ENCODE measurements around the gene WDR1. TPM values are rescaled to one million over a fixed set of nuclear protein-coding genes. Genes with fewer than 3 reads are reported as not detected.

The WDR1 gene
- total RNA-seq, 1 experiment from 2014 or later: 258 TPM

- CTCF ChIA-PET: no interaction called here
- no peak for TF ChIP-seq EZH2 (IDR thresholded peaks at IDR 0.05; ENCODE audit: low read depth)
- TF ChIP-seq, protein P1, sequence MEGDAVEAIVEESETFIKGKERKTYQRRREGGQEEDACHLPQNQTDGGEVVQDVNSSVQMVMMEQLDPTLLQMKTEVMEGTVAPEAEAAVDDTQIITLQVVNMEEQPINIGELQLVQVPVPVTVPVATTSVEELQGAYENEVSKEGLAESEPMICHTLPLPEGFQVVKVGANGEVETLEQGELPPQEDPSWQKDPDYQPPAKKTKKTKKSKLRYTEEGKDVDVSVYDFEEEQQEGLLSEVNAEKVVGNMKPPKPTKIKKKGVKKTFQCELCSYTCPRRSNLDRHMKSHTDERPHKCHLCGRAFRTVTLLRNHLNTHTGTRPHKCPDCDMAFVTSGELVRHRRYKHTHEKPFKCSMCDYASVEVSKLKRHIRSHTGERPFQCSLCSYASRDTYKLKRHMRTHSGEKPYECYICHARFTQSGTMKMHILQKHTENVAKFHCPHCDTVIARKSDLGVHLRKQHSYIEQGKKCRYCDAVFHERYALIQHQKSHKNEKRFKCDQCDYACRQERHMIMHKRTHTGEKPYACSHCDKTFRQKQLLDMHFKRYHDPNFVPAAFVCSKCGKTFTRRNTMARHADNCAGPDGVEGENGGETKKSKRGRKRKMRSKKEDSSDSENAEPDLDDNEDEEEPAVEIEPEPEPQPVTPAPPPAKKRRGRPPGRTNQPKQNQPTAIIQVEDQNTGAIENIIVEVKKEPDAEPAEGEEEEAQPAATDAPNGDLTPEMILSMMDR (conservative IDR thresholded peaks at IDR 0.05): no peak
Measured at GRCh38 chr4:10041036-10041435, 75.6 kb downstream of the WDR1 start.

DNA sequence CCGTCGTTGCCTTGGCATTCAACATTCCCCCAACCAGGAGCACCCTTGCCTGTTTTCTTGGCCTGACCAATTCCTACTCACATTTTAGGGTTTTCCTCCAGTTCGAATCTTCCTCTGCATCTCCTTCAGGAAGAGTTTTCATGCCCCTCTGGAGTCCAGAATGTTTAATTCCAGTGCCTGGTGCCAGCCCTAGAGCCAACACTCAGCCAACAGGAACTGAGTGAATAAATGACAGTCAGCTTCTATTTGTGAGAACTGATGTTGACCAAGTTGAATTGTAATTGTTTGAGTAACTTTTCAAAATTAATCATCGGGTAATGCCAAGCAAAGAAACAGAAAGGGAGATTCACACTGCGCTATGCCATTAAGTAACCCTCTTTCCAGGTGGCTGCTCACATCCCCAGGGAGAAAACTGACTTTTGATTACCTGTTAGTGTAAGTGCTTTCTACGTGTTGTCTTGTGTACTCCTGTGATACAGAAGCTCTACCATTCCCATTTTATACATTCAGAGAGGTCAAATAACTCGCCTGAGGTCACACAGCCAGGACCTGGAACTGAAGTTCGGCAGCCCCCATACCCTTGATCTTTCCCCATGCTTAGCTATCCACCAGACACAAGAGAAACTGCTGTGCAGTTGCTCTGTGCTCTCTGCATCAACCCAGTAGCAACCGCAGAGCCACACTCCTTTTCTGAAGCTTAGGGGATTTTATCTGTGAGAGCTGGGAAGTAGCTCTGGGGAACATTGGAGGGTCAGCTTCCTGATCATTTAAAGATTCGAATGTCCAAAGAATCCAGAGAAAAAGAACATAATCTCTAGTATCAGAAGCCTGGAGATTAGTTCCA, 76.3 kb downstream of the WDR1 start:
- no peaks in the 10 kb centered on the region for H3K9me3 ChIP-seq (ENCODE audit: insufficient read depth, low read depth)
- ChIA-PET POLR2A (ENCODE audit: unreplicated experiment) (no interaction called here), CTCF (no interaction called here)
- no peak overlapping the region for H3K4me2 ChIP-seq
- H2AFZ ChIP-seq: no peak overlapping the region
- TF ChIP-seq EZH2 (IDR thresholded peaks at IDR 0.05; ENCODE audit: low read depth): no peak
- TF ChIP-seq, protein P1 (conservative IDR thresholded peaks at IDR 0.05): no peak
- no peaks in the 10 kb centered on the region for H3F3A ChIP-seq (ENCODE audit: insufficient read depth, low read depth)
- H3K27me3 ChIP-seq (ENCODE audit: insufficient read depth, low read depth): no peaks in the 10 kb centered on the region
- H4K20me1 ChIP-seq (ENCODE audit: insufficient read depth): no peaks in the 10 kb centered on the region
- no peaks in the 10 kb centered on the region for H3K36me3 ChIP-seq (ENCODE audit: low read depth)
- H3K27ac ChIP-seq: no peak overlapping the region
- intact Hi-C loops (cut with micrococcal nuclease; ENCODE audit: unreplicated experiment): no loop called here
- no TSS peak for BruUV-seq (replicated peaks)
- no peak for DNase-seq
- H3K4me1 ChIP-seq (replicated peaks; ENCODE audit: insufficient read depth): peaks cover 3% of the 10 kb centered on the region
- H3K4me3 ChIP-seq: no peak overlapping the region
- H3K79me2 ChIP-seq (ENCODE audit: low read depth): no peaks in the 10 kb centered on the region
- no peaks in the 10 kb centered on the region for H3K9me2 ChIP-seq (ENCODE audit: insufficient read depth)

More at GRCh38 chr4:10041036-10041435, 75.6 kb downstream of the WDR1 start:
- POLR2A ChIA-PET (ENCODE audit: unreplicated experiment): no interaction called here
- Histone ChIP-seq H3K4me2 (no peak overlapping the region), H3K4me3 (no peak overlapping the region), H3K27me3 (ENCODE audit: insufficient read depth, low read depth) (no peaks in the 10 kb centered on the region), H3K36me3 (ENCODE audit: low read depth) (no peaks in the 10 kb centered on the region), H3K4me1 (replicated peaks; ENCODE audit: insufficient read depth) (peaks cover 11% of the 10 kb centered on the region), H2AFZ (no peak overlapping the region), H3K79me2 (ENCODE audit: low read depth) (no peaks in the 10 kb centered on the region), H3K9me3 (ENCODE audit: insufficient read depth, low read depth) (no peaks in the 10 kb centered on the region), H3K9me2 (ENCODE audit: insufficient read depth) (no peaks in the 10 kb centered on the region), H3K27ac (no peak overlapping the region), H4K20me1 (ENCODE audit: insufficient read depth) (no peaks in the 10 kb centered on the region), H3F3A (ENCODE audit: insufficient read depth, low read depth) (peaks cover 3% of the 10 kb centered on the region)
- intact Hi-C loops (cut with micrococcal nuclease; ENCODE audit: unreplicated experiment): no loop called here
- DNase-seq: no peak
- no TSS peak for BruUV-seq (replicated peaks)

DNA sequence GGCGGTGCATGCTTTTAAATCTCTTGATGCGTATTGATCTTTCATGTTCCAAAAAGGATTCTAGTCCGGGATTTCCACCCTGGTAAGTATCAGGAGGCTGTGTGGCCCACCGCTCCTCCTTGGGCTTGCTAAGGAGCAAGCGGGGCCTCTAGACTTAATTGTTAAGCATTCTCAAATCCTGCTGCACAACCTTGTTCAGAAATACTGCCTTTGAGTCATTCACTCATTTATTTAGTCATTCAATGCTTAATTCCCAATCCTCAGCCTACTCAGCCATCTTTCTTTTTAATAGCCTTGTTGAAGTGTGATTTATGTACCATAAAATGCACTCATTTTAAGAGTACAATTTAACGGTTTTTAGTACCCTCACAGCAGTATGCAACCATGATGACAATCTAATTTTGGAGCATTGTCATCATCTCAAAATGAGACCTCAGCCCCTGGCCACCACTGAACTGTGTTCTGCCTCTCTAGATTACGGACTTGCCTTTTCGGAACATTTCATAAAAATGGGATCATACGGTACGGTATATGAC, 79.7 kb downstream of the WDR1 start:
- Histone ChIP-seq H3K79me2 (ENCODE audit: low read depth) (no peaks in the 10 kb centered on the region), H3K27ac (no peak overlapping the region), H3K36me3 (ENCODE audit: low read depth) (no peaks in the 10 kb centered on the region), H3K4me1 (replicated peaks; ENCODE audit: insufficient read depth) (peaks cover 22% of the 10 kb centered on the region), H2AFZ (no peak overlapping the region), H3K27me3 (ENCODE audit: insufficient read depth, low read depth) (no peaks in the 10 kb centered on the region), H4K20me1 (ENCODE audit: insufficient read depth) (no peaks in the 10 kb centered on the region), H3K9me2 (ENCODE audit: insufficient read depth) (no peaks in the 10 kb centered on the region), H3K9me3 (ENCODE audit: insufficient read depth, low read depth) (no peaks in the 10 kb centered on the region), H3K4me3 (no peak overlapping the region), H3K4me2 (no peak overlapping the region), H3F3A (ENCODE audit: insufficient read depth, low read depth) (peaks cover 17% of the 10 kb centered on the region; the same call in 1 of the 2 replicates)
- no peak for DNase-seq
- CTCF ChIA-PET: no interaction called here
- TF ChIP-seq, protein P1 (conservative IDR thresholded peaks at IDR 0.05): no peak
- no peak for TF ChIP-seq EZH2 (IDR thresholded peaks at IDR 0.05; ENCODE audit: low read depth)
- BruUV-seq (replicated peaks): no TSS peak
- intact Hi-C loops (cut with micrococcal nuclease; ENCODE audit: unreplicated experiment): no loop called here
- POLR2A ChIA-PET (ENCODE audit: unreplicated experiment): no interaction called here

All from PC-9 (cell line).